ENCODE measurements around the gene RPN2. TPM values are rescaled to one million over a fixed set of nuclear protein-coding genes. Genes with fewer than 3 reads are reported as not detected.

RPN2 gene
- total and polyA plus RNA-seq, 2 of the 13 experiments (the other 11 are each of a cell fraction or from before 2014, with no cell fraction given) = 587 to 1,818 TPM

- TF ChIP-seq FOXA3 (CRISPR knock-in tag; IDR thresholded peaks at IDR 0.05) = no peak
- peak in 1 of 2 experiments; percentile 15; a peak in 1 of 4 replicates for TF ChIP-seq REST (IDR thresholded peaks at IDR 0.05; ENCODE audit: borderline replicate concordance in 1 of 2, low read depth in 1 of 2, low read length in 2 of 2)
- TF ChIP-seq TCF7L2 (IDR thresholded peaks at IDR 0.05; ENCODE audit: low read depth, low read length) = no peak
- 0 out of 2 replicates have a peak, but pooled peaks have one; percentile 21 for TF ChIP-seq HOMEZ (CRISPR knock-in tag; IDR thresholded peaks at IDR 0.05; ENCODE audit: low read depth)
- TF ChIP-seq POGZ (CRISPR knock-in tag; IDR thresholded peaks at IDR 0.05) = peak; percentile 88; the same call in 1 of the 2 replicates
- TF ChIP-seq MLLT10 (CRISPR knock-in tag; IDR thresholded peaks at IDR 0.05) = 0 out of 2 replicates have a peak, but pooled peaks have one; percentile 75
- TF ChIP-seq PBX3 (CRISPR knock-in tag; IDR thresholded peaks at IDR 0.05; ENCODE audit: borderline replicate concordance) = peak; percentile 97
- no peak for TF ChIP-seq EHMT2 (IDR thresholded peaks at IDR 0.05; ENCODE audit: borderline replicate concordance, low read depth, low read length)
- peak; percentile 97 for TF ChIP-seq ZNF546 (CRISPR knock-in tag; conservative IDR thresholded peaks at IDR 0.05)
- peak; percentile 31 for TF ChIP-seq HNRNPH1 (optimal IDR thresholded peaks at IDR 0.05; ENCODE audit: low read depth, low read length)
- TF ChIP-seq ERF (CRISPR knock-in tag; IDR thresholded peaks at IDR 0.05) = peak; percentile 94
- peak; percentile 96; the same call in 1 of the 2 replicates for TF ChIP-seq TSC22D2 (CRISPR knock-in tag; IDR thresholded peaks at IDR 0.05; ENCODE audit: borderline replicate concordance)
- TF ChIP-seq NFE2L2 (IDR thresholded peaks at IDR 0.05; ENCODE audit: low read length) = no peak
- TF ChIP-seq MXD1 (CRISPR knock-in tag; IDR thresholded peaks at IDR 0.05) = peak; percentile 97; the same call in 1 of the 2 replicates
- peak; percentile 86 for TF ChIP-seq ZNF33B (CRISPR knock-in tag; IDR thresholded peaks at IDR 0.05)
- peak; percentile 81; the same call in 1 of the 2 replicates for TF ChIP-seq RXRA (CRISPR knock-in tag; IDR thresholded peaks at IDR 0.05)
- TF ChIP-seq SRSF4 (IDR thresholded peaks at IDR 0.05; ENCODE audit: low read depth, low read length, poor library complexity, severe bottlenecking) = no peak
- peak; percentile 84 for TF ChIP-seq ETV6 (CRISPR knock-in tag; conservative IDR thresholded peaks at IDR 0.05)
- peak; percentile 77 for TF ChIP-seq CCDC6 (CRISPR knock-in tag; IDR thresholded peaks at IDR 0.05)
- no peak for TF ChIP-seq MAF1 (CRISPR knock-in tag; IDR thresholded peaks at IDR 0.05; ENCODE audit: borderline replicate concordance)
- no peak for TF ChIP-seq GTF2F1 (IDR thresholded peaks at IDR 0.05; ENCODE audit: low read length)
- TF ChIP-seq CENPT (CRISPR knock-in tag; IDR thresholded peaks at IDR 0.05; ENCODE audit: low read depth) = peak; percentile 68
- TF ChIP-seq ZNF496 (CRISPR knock-in tag; IDR thresholded peaks at IDR 0.05; ENCODE audit: insufficient replicate concordance) = no peak
These were observed at the start of gene RPN2, which contains the start of gene MROH8 (continued) for GRCh38 chr20:37178839-37179682.

Measured in HepG2 (cell line).